OCI-LY3 (cell line): ENCODE results near the gene NT5E.

ENCODE experiments used
- H2AFZ ChIP-seq: fragments of 200-600, 300-600 bp; shearing (Covaris generic); 2 replicates; pipeline ENCODE4 v1.6.0; 2014; ENCODE audit warnings: antibody characterized with exemption, low read depth, low read length
- H3K27ac ChIP-seq: fragments of 200-600, 300-600 bp; sonication (generic); 2 replicates; pipeline ENCODE4 v1.5.1; 2014; ENCODE audit warnings: mild to moderate bottlenecking, low read length, moderate library complexity, mixed read lengths
- H3K27me3 ChIP-seq: fragments of 200-600, 300-600 bp; sonication (generic); 2 replicates; pipeline ENCODE4 v1.6.1; 2014; ENCODE audit warnings: low read depth, low read length, mixed read lengths
- H3K36me3 ChIP-seq: fragments of 200-600, 300-600 bp; sonication (generic); replicated peaks from 2 replicates; pipeline ENCODE3; 2014; ENCODE audit warnings: low read depth, low read length, mixed read lengths
- H3K4me1 ChIP-seq: fragments of 300-600, 200-600 bp; sonication (generic); 2 replicates; pipeline ENCODE4 v1.6.1; 2014; ENCODE audit warnings: low read length, mixed read lengths
- H3K4me2 ChIP-seq: fragments of 200-600, 300-600 bp; sonication (generic); 2 replicates; pipeline ENCODE4 v1.6.1; 2014; ENCODE audit warnings: low read length, mixed read lengths
- H3K4me3 ChIP-seq: fragments of 300-600, 200-600 bp; sonication (generic); 2 replicates; pipeline ENCODE4 v1.5.1; 2014; ENCODE audit warnings: antibody characterized with exemption, mild to moderate bottlenecking, low read length, moderate library complexity
- H3K79me2 ChIP-seq: fragments of 300-600, 200-600 bp; shearing (Covaris generic); 2 replicates; pipeline ENCODE4 v1.6.1; 2014; ENCODE audit warnings: mild to moderate bottlenecking, low read length, mixed read lengths
- H3K9ac ChIP-seq: fragments of 300-600, 200-600 bp; shearing (Covaris generic); 2 replicates; pipeline ENCODE4 v1.6.0; 2014; ENCODE audit warnings: mild to moderate bottlenecking, low read length, moderate library complexity
- H3K9me3 ChIP-seq: fragments of 200-600, 300-600 bp; shearing (Covaris generic); 2 replicates; pipeline ENCODE4 v1.6.1; 2014; ENCODE audit warnings: low read length, mixed read lengths; ENCODE audit not compliant: insufficient read depth
- H4K20me1 ChIP-seq: fragments of 200-600, 300-600 bp; sonication (generic); 2 replicates; pipeline ENCODE4 v1.6.1; 2016; ENCODE audit warnings: low read length, mixed read lengths; ENCODE audit not compliant: insufficient read depth
- CTCF ChIP-seq: fragments of 200-600, 300-600 bp; sonication (generic); IDR thresholded peaks from 2 replicates; pipeline ENCODE4 v1.5.1; 2014; ENCODE audit warnings: antibody characterized with exemption, low read length, low read depth
- EZH2phosphoT487 ChIP-seq: fragments of 200-600 bp; shearing (Covaris generic); IDR thresholded peaks from 2 replicates; pipeline ENCODE4 v1.6.1; 2018; ENCODE audit warnings: antibody characterized with exemption, mixed run types, low read depth

NT5E gene

GRCh38 chr6:85449818-85450759 lies at the start of gene NT5E:
NT5E (plus strand) TSS chr6:85450083; CDS start chr6:85450140, 57 bp downstream.
- Histone ChIP-seq H3K4me3 (no peak within 1 kb of the TSS), H3K79me2 (no peaks in the 10 kb centered on the region), H3K9ac (no peak within 1 kb of the TSS), H3K4me1 (no peaks in the 10 kb centered on the region), H3K36me3 (no peaks in the 10 kb centered on the region), H3K4me2 (no peak within 1 kb of the TSS), H4K20me1 (no peaks in the 10 kb centered on the region), H2AFZ (no peak within 1 kb of the TSS), H3K27me3 (no peaks in the 10 kb centered on the region), H3K9me3 (no peaks in the 10 kb centered on the region), H3K27ac (no peak within 1 kb of the TSS)
- TF ChIP-seq EZH2phosphoT487 (no peak), CTCF (no peak)

GRCh38 chr6:85400331-85400730 lies 49.6 kb upstream of the NT5E start:
- Histone ChIP-seq H3K4me3 (no peak overlapping the region), H3K27me3 (no peaks in the 10 kb centered on the region), H3K4me2 (no peak overlapping the region), H3K9me3 (no peaks in the 10 kb centered on the region), H3K4me1 (no peaks in the 10 kb centered on the region), H3K27ac (no peak overlapping the region), H3K36me3 (no peaks in the 10 kb centered on the region), H4K20me1 (no peaks in the 10 kb centered on the region), H2AFZ (no peak overlapping the region), H3K9ac (no peak overlapping the region), H3K79me2 (no peaks in the 10 kb centered on the region)
- TF ChIP-seq EZH2phosphoT487, result no peak
- TF ChIP-seq CTCF, result no peak

GRCh38 chr6:85401186-85402021 lies 48.5 kb upstream of the NT5E start:
- H2AFZ ChIP-seq, result no peak overlapping the region
- no peaks in the 10 kb centered on the region for H4K20me1 ChIP-seq
- H3K4me1 ChIP-seq, result no peaks in the 10 kb centered on the region
- H3K4me2 ChIP-seq, result no peak overlapping the region
- no peak overlapping the region for H3K27ac ChIP-seq
- no peak overlapping the region for H3K9ac ChIP-seq
- H3K36me3 ChIP-seq, result no peaks in the 10 kb centered on the region
- H3K79me2 ChIP-seq, result no peaks in the 10 kb centered on the region
- no peaks in the 10 kb centered on the region for H3K27me3 ChIP-seq
- no peak for TF ChIP-seq CTCF
- TF ChIP-seq EZH2phosphoT487, result no peak
- H3K9me3 ChIP-seq, result no peaks in the 10 kb centered on the region
- no peak overlapping the region for H3K4me3 ChIP-seq

GRCh38 chr6:85402071-85402470 lies 47.8 kb upstream of the NT5E start:
- TF ChIP-seq CTCF (no peak), EZH2phosphoT487 (no peak)
- H3K4me3 ChIP-seq, result no peak overlapping the region
- H3K4me1 ChIP-seq, result no peaks in the 10 kb centered on the region

More at GRCh38 chr6:85402071-85402470, 47.8 kb upstream of the NT5E start:
- Histone ChIP-seq H3K27me3 (no peaks in the 10 kb centered on the region), H3K9me3 (no peaks in the 10 kb centered on the region), H3K79me2 (no peaks in the 10 kb centered on the region), H4K20me1 (no peaks in the 10 kb centered on the region), H3K27ac (no peak overlapping the region), H2AFZ (no peak overlapping the region), H3K4me2 (no peak overlapping the region), H3K9ac (no peak overlapping the region), H3K36me3 (no peaks in the 10 kb centered on the region)
